Activated naive CD4-positive, alpha-beta T cell treated with anti-CD3 and anti-CD28 coated beads, Interleukin-2, amount 10 ng/mL, durations not matched to agents 7 days and 5 days (primary cell): ENCODE results near the gene PRAMEF15.
"Not testable (repeated sequence)": the region's sequence is repeated elsewhere in the genome, so short reads cannot be mapped to it uniquely, and the experiment has no call there.

Source experiments
- CTCF ChIA-PET: fragments of 350-600 bp; sonication (Branson Sonifier 250); formaldehyde crosslinking; loops from one replicate; lab custom pipeline; 2021; ENCODE audit warnings: antibody characterized with exemption; lab: Charles Lee
- DNase-seq: peaks from one replicate; pipeline ENCODE4 v3.0.0-alpha.2; 2020
- H3K27ac Mint-ChIP-seq: one replicate; pipeline ENCODE4 v1.8.0; 2021; ENCODE audit warnings: mild to moderate bottlenecking, moderate library complexity, mixed read lengths
- H3K27me3 Mint-ChIP-seq: one replicate; pipeline ENCODE4 v1.8.0; 2021; ENCODE audit warnings: mild to moderate bottlenecking, mixed read lengths
- H3K36me3 Mint-ChIP-seq: one replicate; pipeline ENCODE4 v1.8.0; 2021; ENCODE audit warnings: mixed read lengths
- H3K4me1 Mint-ChIP-seq: one replicate; pipeline ENCODE4 v1.8.0; 2021; ENCODE audit warnings: mixed read lengths
- H3K4me3 Mint-ChIP-seq: one replicate; pipeline ENCODE4 v1.8.0; 2021; ENCODE audit warnings: mild to moderate bottlenecking, moderate library complexity, mixed read lengths
- H3K9me3 Mint-ChIP-seq: one replicate; pipeline ENCODE4 v1.8.0; 2021; ENCODE audit warnings: mixed read lengths

Gene PRAMEF15

DNA sequence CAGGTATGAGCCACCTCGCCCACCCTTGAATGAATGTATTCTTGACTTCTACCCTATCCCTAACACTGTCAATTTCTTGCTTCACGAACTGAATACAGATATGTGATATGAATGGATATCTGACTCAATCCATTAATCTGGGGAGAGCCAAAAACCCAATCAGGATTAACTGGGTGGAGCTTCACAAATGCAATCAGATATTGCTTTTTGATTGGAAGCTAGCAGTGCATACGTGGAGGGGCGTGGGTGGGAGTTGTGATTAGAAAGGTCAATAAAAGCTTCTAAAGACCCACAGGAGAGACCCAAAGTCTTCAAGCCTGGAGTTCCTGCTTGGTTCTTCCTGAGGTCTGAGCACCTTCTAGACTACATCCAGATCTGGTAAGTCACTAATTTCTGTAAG lies at the start of gene PRAMEF15:
Gene PRAMEF15 (plus strand): TSS at position 301 of the 400 bp plus-strand sequence. CDS start 2,827 bp downstream, outside the sequence.
- H3K4me1 Mint-ChIP-seq, H3K9me3 Mint-ChIP-seq, H3K4me3 Mint-ChIP-seq, H3K27ac Mint-ChIP-seq, DNase-seq, H3K36me3 Mint-ChIP-seq, CTCF ChIA-PET, H3K27me3 Mint-ChIP-seq: not testable (repeated sequence)

DNA sequence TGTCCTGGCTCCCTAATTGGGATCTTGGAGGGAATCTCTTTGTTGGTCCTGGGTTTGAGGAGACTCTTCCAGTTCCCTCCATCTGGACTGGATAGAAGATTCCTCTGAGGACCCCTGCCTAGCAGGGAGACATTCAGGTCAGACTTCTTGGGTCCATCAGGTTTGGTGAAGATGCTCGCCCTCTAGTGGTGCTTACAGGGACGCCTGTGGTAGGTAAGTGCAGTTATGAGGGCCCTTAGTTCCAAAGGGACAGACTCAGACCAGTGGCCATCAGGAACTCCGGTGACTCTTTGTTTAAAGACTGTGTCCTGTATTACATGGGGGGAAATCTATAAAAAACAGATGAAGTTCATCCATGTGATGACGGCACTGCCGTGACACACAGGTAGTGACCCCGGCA lies 38.4 kb upstream of the PRAMEF15 start:
- DNase-seq, H3K27ac Mint-ChIP-seq, CTCF ChIA-PET, H3K4me3 Mint-ChIP-seq, H3K27me3 Mint-ChIP-seq, H3K4me1 Mint-ChIP-seq, H3K9me3 Mint-ChIP-seq, H3K36me3 Mint-ChIP-seq: not testable (repeated sequence)

DNA sequence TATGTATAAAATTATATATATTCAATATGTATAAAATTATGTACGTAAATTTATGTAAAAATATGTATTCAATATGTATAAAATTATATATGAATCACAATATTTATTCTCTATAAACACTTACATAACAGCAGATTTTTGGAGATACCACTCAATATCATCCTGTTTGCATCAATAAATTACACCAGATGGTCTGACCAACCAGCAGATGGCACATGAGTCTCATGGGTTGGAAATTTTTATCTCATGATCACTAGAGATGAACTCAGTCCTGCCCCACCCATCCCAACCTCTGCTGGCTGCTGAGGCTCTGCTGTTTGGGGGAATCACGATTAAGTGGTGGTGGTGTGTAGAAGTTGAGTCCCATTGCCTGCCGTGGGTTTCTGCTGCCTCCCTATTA lies 35.8 kb upstream of the PRAMEF15 start:
- H3K4me3 Mint-ChIP-seq, H3K27ac Mint-ChIP-seq, H3K4me1 Mint-ChIP-seq, H3K27me3 Mint-ChIP-seq, H3K36me3 Mint-ChIP-seq, DNase-seq, CTCF ChIA-PET, H3K9me3 Mint-ChIP-seq: not testable (repeated sequence)

DNA sequence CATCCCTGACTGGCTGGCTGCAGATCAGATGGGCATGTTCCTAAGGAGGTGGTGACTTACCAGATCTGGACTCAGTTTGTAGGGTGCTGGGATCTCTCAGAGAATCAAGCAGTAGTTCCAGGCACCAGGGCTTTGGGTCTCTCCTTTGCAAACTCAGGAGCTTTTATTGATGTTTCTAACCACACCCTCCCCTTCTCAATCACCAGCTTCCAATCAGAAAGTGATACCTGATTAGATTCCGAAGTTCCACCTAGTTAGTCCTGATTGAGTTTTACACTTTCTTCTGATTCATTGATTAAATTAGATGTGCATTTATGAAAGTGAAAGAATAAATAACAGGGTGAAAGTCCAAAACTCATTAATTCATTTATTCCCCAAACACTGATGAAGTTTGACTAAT lies 30.3 kb upstream of the PRAMEF15 start, which contains the start of gene PRAMEF8:
Gene PRAMEF8 (minus strand): TSS at position 101 of the 400 bp plus-strand sequence. CDS start 1,046 bp downstream, outside the sequence.
- H3K36me3 Mint-ChIP-seq, H3K27me3 Mint-ChIP-seq, H3K4me3 Mint-ChIP-seq, H3K27ac Mint-ChIP-seq, CTCF ChIA-PET, H3K9me3 Mint-ChIP-seq, H3K4me1 Mint-ChIP-seq, DNase-seq: not testable (repeated sequence)

GRCh38 chr1:13289030-13289429 lies 26.4 kb upstream of the PRAMEF15 start:
- H3K4me1 Mint-ChIP-seq, H3K27me3 Mint-ChIP-seq, H3K9me3 Mint-ChIP-seq, DNase-seq, H3K27ac Mint-ChIP-seq, CTCF ChIA-PET, H3K36me3 Mint-ChIP-seq, H3K4me3 Mint-ChIP-seq: not testable (repeated sequence)

- H3K4me1 Mint-ChIP-seq, H3K27ac Mint-ChIP-seq, H3K4me3 Mint-ChIP-seq, DNase-seq, CTCF ChIA-PET, H3K9me3 Mint-ChIP-seq, H3K36me3 Mint-ChIP-seq, H3K27me3 Mint-ChIP-seq: not testable (repeated sequence)
Observed at GRCh38 chr1:13297216-13297931, 18.0 kb upstream of the PRAMEF15 start.

DNA sequence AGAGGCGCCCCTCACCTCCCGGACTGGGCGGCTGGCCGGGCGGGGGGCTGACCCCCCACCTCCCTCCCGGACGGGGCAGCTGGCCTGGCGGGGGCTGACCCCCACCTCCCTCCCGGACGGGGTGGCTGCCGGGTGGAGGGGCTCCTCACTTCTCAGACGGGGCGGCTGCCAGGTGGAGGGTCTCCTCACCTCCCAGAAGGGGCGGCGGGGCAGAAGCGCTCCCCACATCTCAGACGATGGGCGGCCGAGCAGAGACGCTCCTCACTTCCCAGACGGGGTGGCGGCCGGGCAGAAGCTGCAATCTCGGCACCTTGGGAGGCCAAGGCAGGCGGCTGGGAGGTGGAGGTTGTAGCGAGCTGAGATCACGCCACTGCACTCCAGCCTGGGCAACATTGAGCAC lies 16.7 kb upstream of the PRAMEF15 start:
- H3K27me3 Mint-ChIP-seq, H3K4me3 Mint-ChIP-seq, H3K9me3 Mint-ChIP-seq, H3K4me1 Mint-ChIP-seq, H3K36me3 Mint-ChIP-seq, DNase-seq, CTCF ChIA-PET, H3K27ac Mint-ChIP-seq: not testable (repeated sequence)

DNA sequence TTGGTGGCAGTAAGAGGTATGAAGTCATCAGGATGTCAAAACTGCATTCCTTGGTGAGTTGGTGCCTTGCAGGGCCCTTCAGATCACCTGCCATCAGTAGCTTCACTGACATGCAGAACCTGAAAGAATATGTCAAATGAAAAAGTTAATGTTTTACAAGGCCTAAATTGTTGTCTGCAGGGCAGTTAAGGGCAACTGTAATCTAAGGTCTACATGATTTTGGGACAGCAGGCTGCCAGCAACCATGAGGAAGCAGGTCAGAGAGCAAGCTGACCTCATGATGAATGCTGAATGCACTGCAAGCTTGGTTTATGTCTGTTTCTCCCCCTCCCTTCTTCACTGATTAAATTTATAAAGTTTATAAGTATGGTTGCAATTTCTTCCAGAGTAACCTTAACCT lies 13.2 kb upstream of the PRAMEF15 start:
- H3K36me3 Mint-ChIP-seq, H3K27me3 Mint-ChIP-seq, H3K9me3 Mint-ChIP-seq, H3K4me1 Mint-ChIP-seq, H3K4me3 Mint-ChIP-seq, DNase-seq, H3K27ac Mint-ChIP-seq, CTCF ChIA-PET: not testable (repeated sequence)

DNA sequence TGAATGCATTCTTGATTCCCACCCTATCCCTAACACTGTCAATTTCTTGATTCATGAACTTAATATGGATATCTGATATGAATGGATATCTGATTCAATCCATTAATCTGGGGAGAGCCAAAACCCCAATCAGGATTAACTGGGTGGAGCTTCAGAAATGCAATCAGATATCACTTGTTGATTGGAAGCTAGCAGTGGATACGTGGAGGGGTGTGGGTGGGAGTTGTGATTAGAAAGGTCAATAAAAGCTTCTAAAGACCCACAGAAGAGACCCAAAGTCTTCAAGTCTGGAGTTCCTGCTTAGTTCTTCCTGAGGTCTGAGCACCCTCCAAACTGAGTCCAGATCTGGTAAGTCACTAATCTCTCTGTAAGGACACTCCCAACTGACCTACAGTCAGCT lies 12.1 kb upstream of the PRAMEF15 start, which contains the start of gene PRAMEF33:
Gene PRAMEF33 (plus strand): TSS at position 301 of the 400 bp plus-strand sequence. CDS start 2,416 bp downstream, outside the sequence.
- DNase-seq, H3K27ac Mint-ChIP-seq, H3K9me3 Mint-ChIP-seq, H3K4me1 Mint-ChIP-seq, CTCF ChIA-PET, H3K4me3 Mint-ChIP-seq, H3K36me3 Mint-ChIP-seq, H3K27me3 Mint-ChIP-seq: not testable (repeated sequence)

- H3K4me1 Mint-ChIP-seq, CTCF ChIA-PET, H3K27ac Mint-ChIP-seq, H3K9me3 Mint-ChIP-seq, H3K4me3 Mint-ChIP-seq, H3K36me3 Mint-ChIP-seq, H3K27me3 Mint-ChIP-seq, DNase-seq: not testable (repeated sequence)
Observed at GRCh38 chr1:13342496-13342895, 27.1 kb downstream of the PRAMEF15 start.

DNA sequence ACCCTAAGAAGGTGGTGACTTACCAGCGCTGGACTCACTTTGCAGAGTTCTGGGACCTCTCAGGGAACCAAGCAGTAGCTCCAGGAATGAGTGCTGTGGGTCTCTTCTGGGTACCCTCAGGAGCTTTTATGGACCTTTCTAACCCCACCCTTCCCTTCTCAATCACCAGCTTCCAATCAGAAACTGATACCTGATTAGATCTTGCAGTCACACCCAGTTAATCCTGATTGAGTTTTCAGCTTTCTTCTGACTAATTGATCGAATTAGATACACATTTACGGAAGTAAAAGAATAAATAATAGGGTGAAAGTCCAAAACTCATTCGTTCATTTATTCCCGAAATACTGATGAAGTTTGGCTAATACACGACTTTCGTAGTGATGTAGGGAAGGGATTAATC lies 31.7 kb downstream of the PRAMEF15 start, which contains the start of gene PRAMEF14:
Gene PRAMEF14 (minus strand): TSS at position 101 of the 400 bp plus-strand sequence. CDS start 1,820 bp downstream, outside the sequence.
- DNase-seq, CTCF ChIA-PET, H3K27ac Mint-ChIP-seq, H3K4me3 Mint-ChIP-seq, H3K27me3 Mint-ChIP-seq, H3K36me3 Mint-ChIP-seq, H3K9me3 Mint-ChIP-seq, H3K4me1 Mint-ChIP-seq: not testable (repeated sequence)

GRCh38 chr1:13353476-13353875 lies 38.1 kb downstream of the PRAMEF15 start:
- H3K4me3 Mint-ChIP-seq, CTCF ChIA-PET, H3K27ac Mint-ChIP-seq, H3K36me3 Mint-ChIP-seq, DNase-seq, H3K27me3 Mint-ChIP-seq, H3K4me1 Mint-ChIP-seq: not testable (repeated sequence)
- peaks cover 11% of the 10 kb centered on the region for H3K9me3 Mint-ChIP-seq

DNA sequence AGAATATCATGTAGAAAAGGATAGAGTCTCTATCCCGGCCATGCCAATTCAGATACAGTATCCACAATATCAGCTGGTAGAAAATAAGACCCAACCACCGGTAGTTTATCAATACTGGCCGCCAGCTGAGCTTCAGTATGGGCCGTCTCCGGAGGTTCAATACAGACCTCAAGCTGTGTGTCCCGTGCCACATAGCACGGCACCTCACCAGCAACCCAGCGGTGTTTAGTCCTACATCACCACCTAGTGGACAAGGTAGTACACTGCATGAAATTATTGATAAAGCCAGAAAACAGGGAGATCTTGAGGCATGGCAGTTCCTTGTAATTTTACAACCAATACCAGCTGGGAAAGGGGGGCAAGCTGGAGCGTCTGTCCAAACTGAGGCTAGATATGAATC lies 39.1 kb downstream of the PRAMEF15 start:
- CTCF ChIA-PET, H3K4me1 Mint-ChIP-seq, H3K27me3 Mint-ChIP-seq, H3K36me3 Mint-ChIP-seq, H3K27ac Mint-ChIP-seq, H3K4me3 Mint-ChIP-seq, DNase-seq: not testable (repeated sequence)
- H3K9me3 Mint-ChIP-seq = peaks cover 11% of the 10 kb centered on the region

- DNase-seq = peak; percentile 36
- H3K27ac Mint-ChIP-seq, H3K4me1 Mint-ChIP-seq, H3K4me3 Mint-ChIP-seq, H3K27me3 Mint-ChIP-seq, CTCF ChIA-PET, H3K36me3 Mint-ChIP-seq: not testable (repeated sequence)
- H3K9me3 Mint-ChIP-seq = peaks cover 11% of the 10 kb centered on the region
Observed at GRCh38 chr1:13356774-13357173, 41.4 kb downstream of the PRAMEF15 start.

GRCh38 chr1:13362364-13362763 lies 47.0 kb downstream of the PRAMEF15 start:
- CTCF ChIA-PET, H3K9me3 Mint-ChIP-seq, H3K27ac Mint-ChIP-seq, DNase-seq, H3K27me3 Mint-ChIP-seq, H3K4me1 Mint-ChIP-seq, H3K4me3 Mint-ChIP-seq, H3K36me3 Mint-ChIP-seq: not testable (repeated sequence)
